Stomach (tissue), 19 donors: ENCODE results near the gene PTPMT1. TPM values are rescaled to one million over a fixed set of nuclear protein-coding genes. Genes with fewer than 3 reads are reported as not detected.

ENCODE experiments used
- DNase-seq, 2 donors: peaks; one replicate each; pipeline versions ENCODE4 v3.0.0 to v3.0.0-alpha.2; 2013 to 2019
- H3K27ac ChIP-seq, 5 donors: fragments of 200-600 bp in 4 of 5; sonication (generic) in 4 of 5; one replicate each; pipeline ENCODE4 v1.5.1; 2013 to 2019; ENCODE audit warnings: mild to moderate bottlenecking in 1 of 5, moderate library complexity in 1 of 5
- H3K27me3 ChIP-seq, 3 donors: fragments of 200-600 bp; sonication (generic); one replicate each; pipeline ENCODE4 v1.5.1; 2017 to 2019; ENCODE audit warnings: mixed run types in 1 of 3
- H3K36me3 ChIP-seq, 4 donors: fragments of 200-600 bp; sonication (generic); 1 replicate in 3 of 4; 2 replicates in 1 of 4; pipeline ENCODE4 v1.5.1; 2016 to 2019
- H3K4me1 ChIP-seq, 4 donors: fragments of 200-600 bp; sonication (generic); one replicate each; pipeline ENCODE4 v1.5.1; 2016 to 2019
- H3K4me3 ChIP-seq, 4 donors: fragments of 200-600 bp; sonication (generic) in 3 of 4; one replicate each; pipeline ENCODE4 v1.5.1; 2016 to 2019; ENCODE audit warnings: mild to moderate bottlenecking in 1 of 4
- H3K9me3 ChIP-seq, 4 donors: fragments of 200-600 bp; sonication (generic); one replicate each; pipeline ENCODE4 v1.5.1; 2016 to 2019
- CTCF ChIP-seq, 7 experiments: fragments of 450-650 bp in 4 of 7; fragments of 200-600 bp in 3 of 7; sonication (generic) in 3 of 7; IDR thresholded peaks; one replicate each; pipeline ENCODE4 v1.5.1; 2016 to 2019; ENCODE audit warnings: antibody characterized with exemption in 7 of 7, control low read depth in 2 of 7, mild to moderate bottlenecking in 1 of 7
- EP300 ChIP-seq: sonication (generic); formaldehyde crosslinking; IDR thresholded peaks from one replicate; pipeline ENCODE4 v1.6.1; 2017; ENCODE audit warnings: antibody characterized with exemption
- POLR2A ChIP-seq, 4 donors: fragments of 450-650 bp; IDR thresholded peaks; one replicate each; pipeline ENCODE4 v1.6.1; 2016; ENCODE audit warnings: antibody characterized with exemption in 4 of 4, control low read depth in 2 of 4, mild to moderate bottlenecking in 1 of 4, moderate library complexity in 1 of 4
- POLR2AphosphoS5 ChIP-seq, 3 donors: sonication (generic); formaldehyde crosslinking; IDR thresholded peaks; one replicate each; pipeline ENCODE4 v1.6.1; 2016; ENCODE audit warnings: antibody characterized with exemption in 3 of 3
- WGBS, 5 donors: extraction: QIAGEN DNeasy Blood & Tissue Kit in 3 of 5; methylation state at CpG; one replicate each; pipeline versions ENCODE4 v1.1.5 to v1.1.7; 2013 to 2018; 5-methylcytosine and 5-hydroxymethylcytosine counted together
- intact Hi-C: fragments of 100-400 bp; cut with DNase I; formaldehyde crosslinking; loops from one replicate; pipeline ENCODE4 v1.15.1; 2023; ENCODE audit warnings: low total_unique reads
- long read RNA-seq, 10 donors: transcript quantifications; one replicate each; lab custom pipeline, GENCODE V29; 2026
- polyA plus RNA-seq, 3 donors: library from polyadenylated mRNA; stranded (reverse); fragments of 200-250 nt; gene quantifications; one replicate each; pipeline ENCODE4 v1.2.3, GENCODE V29; 2013
- total RNA-seq, 5 donors: library from RNA; depleted of rRNA; stranded (reverse); fragments of >200 nt; gene quantifications; one replicate each; pipeline versions ENCODE4 v1.1.0 to v1.2.3, GENCODE V29; 2014 to 2016
- donor health status: healthy with polysubstance abuse.
- donor health status: Bipolar disorder and iron deficiency.
- donor health status: healthy.

PTPMT1 gene
- total RNA-seq (100 to 1,000 TPM in 2 of 5 donors, 10 to 100 TPM in 3; 39.5 to 126 (median 80.6) TPM), polyA plus RNA-seq (10 to 100 TPM; 36.4 to 62.1 (median 55.2) TPM)
- long read RNA-seq, donor 1, partial matches to known transcripts = 0 of 10 reads
- long read RNA-seq, donor 1, other reads (novel, unspliced or antisense) = 0 of 10 reads
- long read RNA-seq, donor 2, transcript PTPMT1-201 (3 exons, 928 nt) = minor isoform, 10 of 24 reads
- long read RNA-seq, donor 2, transcript PTPMT1-202 (4 exons, 768 nt) = major isoform, 12 of 24 reads
- long read RNA-seq, donor 2, partial matches to known transcripts = 0 of 24 reads
- long read RNA-seq, donor 2, other reads (novel, unspliced or antisense) = 0 of 24 reads
- long read RNA-seq, donor 3, transcript PTPMT1-201 (3 exons, 928 nt) = minor isoform, 9 of 22 reads
- long read RNA-seq, donor 3, transcript PTPMT1-202 (4 exons, 768 nt) = major isoform, 10 of 22 reads
- long read RNA-seq, donor 3, partial matches to known transcripts = 0 of 22 reads
- long read RNA-seq, donor 3, other reads (novel, unspliced or antisense) = 0 of 22 reads
- long read RNA-seq, donor 4, partial matches to known transcripts = 0 of 4 reads
- long read RNA-seq, donor 4, other reads (novel, unspliced or antisense) = 0 of 4 reads
- long read RNA-seq, donor 5, transcript PTPMT1-201 (3 exons, 928 nt) = minor isoform, 11 of 35 reads
- long read RNA-seq, donor 5, transcript PTPMT1-202 (4 exons, 768 nt) = major isoform, 20 of 35 reads
- long read RNA-seq, donor 5, partial matches to known transcripts = 0 of 35 reads
- long read RNA-seq, donor 5, other reads (novel, unspliced or antisense) = 0 of 35 reads
- long read RNA-seq, donor 6, transcript PTPMT1-203 (2 exons, 1,014 nt) = minor isoform, 9 of 83 reads
- long read RNA-seq, donor 6, transcript PTPMT1-201 (3 exons, 928 nt) = minor isoform, 15 of 83 reads
- long read RNA-seq, donor 6, transcript PTPMT1-205 (3 exons, 1,611 nt) = minor isoform, 8 of 83 reads
- long read RNA-seq, donor 6, transcript PTPMT1-202 (4 exons, 768 nt) = major isoform, 41 of 83 reads
- long read RNA-seq, donor 6, partial matches to known transcripts = 10 of 83 reads
- long read RNA-seq, donor 6, other reads (novel, unspliced or antisense) = 0 of 83 reads
- long read RNA-seq, donor 7, transcript PTPMT1-202 (4 exons, 768 nt) = major isoform, 19 of 45 reads
- long read RNA-seq, donor 7, transcript PTPMT1-201 (3 exons, 928 nt) = minor isoform, 14 of 45 reads
- long read RNA-seq, donor 7, transcript PTPMT1-203 (2 exons, 1,014 nt) = minor isoform, 9 of 45 reads
- long read RNA-seq, donor 7, partial matches to known transcripts = 0 of 45 reads
- long read RNA-seq, donor 7, other reads (novel, unspliced or antisense) = 0 of 45 reads
- long read RNA-seq, donor 8, transcript PTPMT1-201 (3 exons, 928 nt) = minor isoform, 8 of 36 reads
- long read RNA-seq, donor 8, transcript PTPMT1-202 (4 exons, 768 nt) = major isoform, 14 of 36 reads
- long read RNA-seq, donor 8, partial matches to known transcripts = 9 of 36 reads
- long read RNA-seq, donor 8, other reads (novel, unspliced or antisense) = 0 of 36 reads
- long read RNA-seq, donor 9, transcript PTPMT1-201 (3 exons, 928 nt) = minor isoform, 17 of 47 reads
- long read RNA-seq, donor 9, transcript PTPMT1-202 (4 exons, 768 nt) = major isoform, 22 of 47 reads
- long read RNA-seq, donor 9, partial matches to known transcripts = 5 of 47 reads
- long read RNA-seq, donor 9, other reads (novel, unspliced or antisense) = 0 of 47 reads
- long read RNA-seq, donor 10, transcript PTPMT1-202 (4 exons, 768 nt) = major isoform, 9 of 19 reads
- long read RNA-seq, donor 10, transcript PTPMT1-201 (3 exons, 928 nt) = minor isoform, 5 of 19 reads
- long read RNA-seq, donor 10, partial matches to known transcripts = 0 of 19 reads
- long read RNA-seq, donor 10, other reads (novel, unspliced or antisense) = 0 of 19 reads

- H3K9me3 ChIP-seq = no peaks in the 10 kb centered on the region
- peak within 1 kb of the TSS; percentile 81 to 95 (median 92) for H3K4me3 ChIP-seq
- peaks cover 5 to 33% (median 18%) of the 10 kb centered on the region in 4 donors for H3K4me1 ChIP-seq
- 0 to 2% (median 1%) methylated on average over 11 to 86 of the region's 86 CpGs for WGBS, 5 donors
- no peak for TF ChIP-seq EP300
- TF ChIP-seq POLR2AphosphoS5 (IDR thresholded peaks at IDR 0.05) = peak in 2 of 3 donors; percentile 16 to 38
- H3K27me3 ChIP-seq = no peaks in the 10 kb centered on the region
- peak within 1 kb of the TSS; percentile 80 to 89 (median 87) for H3K27ac ChIP-seq
- H3K36me3 ChIP-seq = peaks cover 0 to 25% (median 17%) of the 10 kb centered on the region in 4 donors
- intact Hi-C loops = no loop called here
- DNase-seq = peak; percentile 77 to 94
Measured at GRCh38 chr11:47565340-47566148, at the start of gene PTPMT1. PTPMT1 (plus strand) TSS chr11:47565599; CDS start chr11:47565623, 24 bp downstream.

GRCh38 chr11:47516155-47516554 lies 49.2 kb upstream of the PTPMT1 start:
- Histone ChIP-seq H3K27me3 (no peaks in the 10 kb centered on the region), H3K27ac (peak overlapping the region in 1 of 5 donors; percentile 61), H3K9me3 (no peaks in the 10 kb centered on the region), H3K4me1 (peaks cover 52 to 100% (median 81%) of the 10 kb centered on the region in 4 donors), H3K4me3 (no peak overlapping the region), H3K36me3 (peaks cover 0 to 6% (median 0%) of the 10 kb centered on the region in 4 donors)
- no peak for TF ChIP-seq EP300
- TF ChIP-seq POLR2A (IDR thresholded peaks at IDR 0.05) = no peak
- TF ChIP-seq POLR2AphosphoS5 (IDR thresholded peaks at IDR 0.05) = no peak
- TF ChIP-seq CTCF (IDR thresholded peaks at IDR 0.05) = no peak
- 69 to 86% (median 80%) methylated on average over 3 of the region's 3 CpGs for WGBS, 5 donors
- intact Hi-C loops = no loop called here
- DNase-seq = no peak

GRCh38 chr11:47516984-47517853 lies 48.2 kb upstream of the PTPMT1 start:
- Histone ChIP-seq H3K4me3 (no peak overlapping the region), H3K9me3 (no peaks in the 10 kb centered on the region), H3K27me3 (no peaks in the 10 kb centered on the region), H3K36me3 (peaks cover 0 to 6% (median 0%) of the 10 kb centered on the region in 4 donors), H3K4me1 (peaks cover 52 to 100% (median 77%) of the 10 kb centered on the region in 4 donors), H3K27ac (peak overlapping the region in 1 of 5 donors; percentile 61)
- WGBS, 5 donors = 68 to 75% (median 69%) methylated on average over 10 of the region's 10 CpGs
- intact Hi-C loops = no loop called here
- TF ChIP-seq EP300 = no peak
- TF ChIP-seq CTCF (IDR thresholded peaks at IDR 0.05) = no peak
- TF ChIP-seq POLR2A (IDR thresholded peaks at IDR 0.05) = no peak
- no peak for TF ChIP-seq POLR2AphosphoS5 (IDR thresholded peaks at IDR 0.05)
- DNase-seq = no peak
